Hematopoietic multipotent progenitor cell treated with erythropoietin and hydrocortisone succinate and interleukin-3 and kit ligand, for 4 days (in vitro differentiated cells): Measurements from ENCODE around the gene TMEM165.

Experiments used
- DNase-seq: peaks from one replicate; pipeline ENCODE4 v3.0.0-alpha.2; 2015

The TMEM165 gene

DNA sequence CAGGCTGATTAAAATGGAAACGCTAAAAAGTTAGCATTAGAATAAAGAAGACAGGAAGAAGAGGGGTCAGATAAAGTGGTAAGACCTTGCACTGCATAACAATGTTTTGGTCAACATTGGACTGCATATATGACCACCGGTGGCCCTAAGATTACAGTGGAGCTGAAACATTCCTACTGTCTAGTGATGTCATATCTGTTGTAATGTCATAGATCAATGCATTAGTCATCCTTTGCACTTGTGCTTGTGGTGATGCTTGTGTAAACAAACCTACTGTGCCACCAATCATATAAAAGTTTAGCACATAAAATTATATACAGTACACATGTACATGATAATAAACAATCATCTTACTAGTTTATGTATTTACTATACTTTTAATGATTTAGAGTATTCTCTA is 73.0 kb downstream of the TMEM165 start:
- no peak for DNase-seq

DNA sequence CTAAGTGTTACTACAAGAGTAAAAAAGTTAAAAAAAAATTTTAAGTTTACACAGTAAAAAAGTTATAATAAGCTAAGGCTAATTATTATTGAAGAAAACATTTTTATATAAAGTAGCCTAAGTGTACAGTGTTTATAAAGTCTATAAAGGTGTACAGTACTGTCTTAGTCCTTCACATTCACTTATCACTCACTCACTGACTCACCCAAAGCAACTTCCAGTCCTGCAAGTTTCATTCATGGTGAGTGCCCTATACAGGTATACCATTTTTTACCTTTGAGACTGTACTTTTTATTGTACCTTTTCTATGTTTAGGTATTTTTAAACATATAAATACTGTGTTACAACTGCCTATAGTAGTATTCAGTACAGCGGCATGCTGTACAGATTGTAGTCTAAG is 74.2 kb downstream of the TMEM165 start:
- no peak for DNase-seq
